Measurements from ENCODE around the gene MBLAC1.
"Not testable (repeated sequence)": the region's sequence is repeated elsewhere in the genome, so short reads cannot be mapped to it uniquely, and the experiment has no call there.

Gene MBLAC1

GRCh38 chr7:100122067-100122466 is 4.7 kb upstream of the MBLAC1 start:
- H3K4me3 ChIP-seq (ENCODE audit: low read depth, low read length): no peak overlapping the region
- in situ Hi-C loops (cut with HindIII; ENCODE audit: low sequenced_read_pairs): no loop called here
- no peak for TF ChIP-seq CTCF (IDR thresholded peaks at IDR 0.05; ENCODE audit: low read depth, low read length, missing control alignments)
- DNase-seq (ENCODE audit: low read depth): no peak

- no peak for DNase-seq (ENCODE audit: low read depth)
- no peak for TF ChIP-seq CTCF (IDR thresholded peaks at IDR 0.05; ENCODE audit: low read depth, low read length, missing control alignments)
- no peak overlapping the region for H3K4me3 ChIP-seq (ENCODE audit: low read depth, low read length)
- in situ Hi-C loops (cut with HindIII; ENCODE audit: low sequenced_read_pairs): no loop called here
Observed at GRCh38 chr7:100122568-100122967, 4.2 kb upstream of the MBLAC1 start.

- no peak for DNase-seq (ENCODE audit: low read depth)
- in situ Hi-C loops (cut with HindIII; ENCODE audit: low sequenced_read_pairs): no loop called here
- no peak for TF ChIP-seq CTCF (IDR thresholded peaks at IDR 0.05; ENCODE audit: low read depth, low read length, missing control alignments)
- no peak overlapping the region for H3K4me3 ChIP-seq (ENCODE audit: low read depth, low read length)
Observed at GRCh38 chr7:100124301-100125230, 2.2 kb upstream of the MBLAC1 start.

GRCh38 chr7:100126239-100126930 is 382 bp upstream of the MBLAC1 start:
- TF ChIP-seq CTCF (IDR thresholded peaks at IDR 0.05; ENCODE audit: low read depth, low read length, missing control alignments): no peak

GRCh38 chr7:100127866-100128636 is 1.3 kb downstream of the MBLAC1 start:
- peak overlapping the region; percentile 86 for H3K4me3 ChIP-seq (ENCODE audit: low read depth, low read length)
- no peak for TF ChIP-seq CTCF (IDR thresholded peaks at IDR 0.05; ENCODE audit: low read depth, low read length, missing control alignments)
- DNase-seq (ENCODE audit: low read depth): no peak
- in situ Hi-C loops (cut with HindIII; ENCODE audit: low sequenced_read_pairs): no loop called here

More at GRCh38 chr7:100126239-100126930, 382 bp upstream of the MBLAC1 start:
- H3K4me3 ChIP-seq (ENCODE audit: low read depth, low read length): peak overlapping the region; percentile 86
- DNase-seq (ENCODE audit: low read depth): no peak
- in situ Hi-C loops (cut with HindIII; ENCODE audit: low sequenced_read_pairs): no loop called here

GRCh38 chr7:100128637-100128963 is 1.8 kb downstream of the MBLAC1 start:
- in situ Hi-C loops (cut with HindIII; ENCODE audit: low sequenced_read_pairs): no loop called here
- TF ChIP-seq CTCF (IDR thresholded peaks at IDR 0.05; ENCODE audit: low read depth, low read length, missing control alignments): no peak
- DNase-seq (ENCODE audit: low read depth): no peak
- no peak overlapping the region for H3K4me3 ChIP-seq (ENCODE audit: low read depth, low read length)

- DNase-seq (ENCODE audit: low read depth); in situ Hi-C loops (cut with HindIII; ENCODE audit: low sequenced_read_pairs); H3K4me3 ChIP-seq (ENCODE audit: low read depth, low read length): not testable (repeated sequence)
Observed at GRCh38 chr7:100130220-100130607, 3.4 kb downstream of the MBLAC1 start.

Data from astrocyte of the cerebellum (primary cell).